Colon (tissue), 2 donors: ENCODE results near the gene POP7.
"Not testable (repeated sequence)": the region's sequence is repeated elsewhere in the genome, so short reads cannot be mapped to it uniquely, and the experiment has no call there.

Source experiments
- FAIRE-seq: peaks from 2 replicates; lab custom pipeline; 2012; peaks lifted over from hg19 to GRCh38; lab: Jason Lieb, UNC
- donor health status: control.
- donor health status: control.

The POP7 gene

DNA sequence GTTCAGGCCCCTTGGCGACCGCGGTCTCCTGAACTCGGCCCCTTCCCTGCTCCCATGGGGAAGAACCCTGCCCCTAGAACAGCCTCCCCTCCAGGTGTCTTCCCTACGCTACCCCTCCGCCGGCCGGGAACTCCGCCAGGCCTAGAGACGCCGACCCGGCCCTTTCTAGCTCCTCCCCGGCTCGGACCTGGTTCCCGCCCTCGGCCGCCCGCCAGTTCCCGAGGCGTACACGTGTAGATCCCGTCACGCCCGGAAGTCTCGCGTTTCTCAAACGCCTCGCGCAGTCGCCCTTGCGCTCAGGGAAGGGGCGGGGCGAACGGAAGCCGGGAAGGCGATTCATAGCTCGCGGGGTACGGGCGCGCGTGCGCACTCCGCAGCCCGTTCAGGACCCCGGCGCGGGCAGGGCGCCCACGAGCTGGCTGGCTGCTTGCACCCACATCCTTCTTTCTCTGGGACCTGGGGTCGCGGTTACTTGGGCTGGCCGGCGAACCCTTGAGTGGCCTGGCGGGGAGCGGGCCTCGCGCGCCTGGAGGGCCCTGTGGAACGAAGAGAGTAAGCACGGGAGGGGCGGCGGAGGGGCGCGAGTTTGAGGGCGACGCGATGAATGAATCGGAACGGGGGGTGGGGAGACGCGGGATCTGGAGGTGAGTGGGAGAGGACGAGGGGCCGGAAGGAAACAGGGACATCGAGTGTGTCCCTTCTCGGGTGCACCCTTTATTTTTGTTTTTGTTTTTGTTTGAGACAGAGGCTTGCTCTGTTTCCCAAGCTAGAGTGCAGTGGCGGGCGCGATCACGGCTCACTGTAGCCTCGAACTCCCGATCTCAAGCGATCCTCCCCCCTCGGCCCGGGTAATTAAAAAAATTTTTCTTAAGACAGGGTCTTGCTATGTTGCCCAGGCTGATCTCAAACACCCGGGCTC lies at the start of gene POP7:
Gene POP7 (plus strand): TSS at position 369 of the 919 bp plus-strand sequence. CDS start 710 bp downstream, outside the sequence.
- no peak for FAIRE-seq

DNA sequence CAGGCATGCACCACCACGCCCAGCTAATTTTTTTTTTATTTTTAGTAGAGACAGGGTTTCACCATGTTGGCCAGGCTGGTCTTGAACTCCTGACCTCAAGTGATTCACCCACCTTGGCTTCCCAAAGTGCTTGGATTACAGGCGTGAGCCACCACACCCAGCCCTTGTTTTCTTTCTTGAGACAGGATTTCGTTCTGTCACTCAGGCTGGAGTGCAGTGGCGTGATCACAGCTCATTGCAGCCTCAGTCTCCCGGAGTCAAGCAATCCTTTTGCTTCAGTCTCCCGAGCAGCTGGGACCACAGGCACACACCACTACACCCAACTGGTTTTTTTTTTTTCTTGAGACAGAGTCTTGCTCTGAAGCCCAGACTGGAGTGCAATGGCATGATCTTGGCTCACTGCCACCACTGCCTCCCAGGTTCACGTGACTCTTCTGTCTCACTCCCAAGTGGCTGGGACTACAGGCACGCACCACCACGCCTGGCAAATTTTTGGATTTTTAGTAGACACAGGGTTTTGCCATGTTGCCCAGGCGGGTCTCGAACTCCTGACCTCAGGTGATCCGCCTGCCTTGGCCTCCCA lies 43.6 kb upstream of the POP7 start:
- not testable (repeated sequence) for FAIRE-seq

DNA sequence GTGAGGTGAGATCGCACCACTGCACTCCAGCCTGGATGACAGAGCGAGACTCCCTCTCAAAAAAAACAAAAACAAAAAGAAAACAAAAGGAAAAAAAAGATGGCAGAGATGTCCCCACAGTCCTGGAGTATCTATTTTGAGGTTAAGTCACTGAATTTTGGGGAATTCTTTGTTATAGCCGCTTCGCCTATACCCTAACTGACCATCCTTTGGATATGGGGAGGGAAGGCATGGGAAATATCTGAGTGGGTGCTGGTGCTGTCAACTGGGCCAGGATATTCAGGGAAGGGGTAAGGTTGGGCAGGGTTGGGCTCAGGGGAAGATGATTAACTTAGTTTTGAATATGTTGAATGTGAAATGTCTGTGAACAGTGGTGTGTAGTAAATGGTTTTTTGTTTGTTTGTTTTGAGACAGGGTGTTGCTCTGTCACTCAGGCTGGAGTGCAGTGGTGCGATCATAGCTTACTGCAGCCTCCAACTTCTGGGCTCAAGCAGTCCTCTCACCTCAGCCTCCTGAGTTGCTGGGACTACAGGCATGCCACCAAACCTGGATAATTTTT lies 40.7 kb upstream of the POP7 start:
- FAIRE-seq: no peak

DNA sequence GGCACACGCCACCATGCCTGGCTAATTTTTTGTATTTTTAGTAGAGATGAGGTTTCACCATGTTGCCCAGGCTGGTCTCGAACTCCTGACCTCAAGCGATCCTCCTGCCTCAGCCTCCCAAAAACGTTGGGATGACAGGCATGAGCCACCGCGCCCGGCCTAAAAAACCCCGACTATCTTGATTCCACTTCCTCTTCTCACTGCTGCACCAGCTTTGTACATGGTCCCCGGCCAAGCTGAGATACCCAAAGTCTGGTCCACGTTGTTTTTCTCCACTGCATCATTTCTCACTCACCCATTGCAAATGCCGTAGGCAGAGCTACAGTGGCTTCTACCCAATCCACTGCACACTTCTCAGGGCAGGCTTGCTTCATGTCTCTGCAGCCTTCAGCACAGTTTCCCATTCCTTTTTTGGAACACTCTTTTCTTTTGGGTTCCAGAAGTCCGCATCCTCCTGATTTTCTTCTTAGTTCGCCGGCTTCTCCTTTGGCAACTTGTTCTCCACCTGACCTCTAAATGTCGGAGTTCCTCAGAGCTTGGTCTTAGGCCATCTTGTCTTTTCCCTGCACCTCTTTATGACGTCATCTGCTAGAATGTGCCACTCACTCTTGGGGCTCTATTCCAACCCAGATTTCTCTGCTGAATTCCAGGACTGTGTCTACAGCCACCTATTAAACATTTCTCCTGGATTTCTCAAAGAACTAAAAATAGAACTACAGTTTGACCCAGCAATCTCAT lies 38.4 kb upstream of the POP7 start:
- no peak for FAIRE-seq

DNA sequence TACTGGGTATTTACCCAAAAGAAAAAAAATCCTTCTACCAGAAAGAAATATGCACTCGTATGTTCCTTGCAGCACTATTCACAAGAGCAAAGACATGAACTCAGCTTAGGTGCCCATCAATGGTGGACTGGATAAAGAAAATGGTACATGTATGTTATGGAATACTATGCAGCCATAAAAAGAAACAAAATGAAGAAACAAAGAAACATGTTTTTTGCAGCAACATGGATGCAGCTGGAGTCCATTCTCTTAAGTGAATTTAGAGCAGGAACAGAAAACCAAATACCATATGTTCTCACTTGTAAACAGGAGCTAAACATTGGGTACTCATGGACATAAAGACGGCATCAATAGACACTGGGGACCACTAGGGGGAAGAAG lies 37.9 kb upstream of the POP7 start:
- no peak for FAIRE-seq

DNA sequence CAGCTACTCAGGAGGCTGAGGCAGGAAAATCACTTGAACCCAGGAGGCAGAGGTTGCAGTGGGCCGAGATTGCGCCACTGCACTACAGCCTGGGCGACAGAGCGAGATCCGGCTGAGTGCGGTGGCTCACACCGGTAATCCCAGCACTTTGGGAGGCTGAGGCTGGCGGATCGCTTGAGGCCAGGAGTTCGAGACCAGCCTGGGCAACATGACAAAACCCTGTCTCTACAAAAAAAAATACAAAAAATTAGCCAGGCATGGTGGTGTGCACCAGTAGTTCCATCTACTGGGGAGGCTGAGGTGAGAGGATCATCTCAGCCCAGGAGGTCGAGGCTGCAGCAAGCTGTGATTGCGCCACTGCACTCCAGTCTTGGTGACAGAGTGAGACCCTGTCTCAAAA lies 36.8 kb upstream of the POP7 start:
- not testable (repeated sequence) for FAIRE-seq

DNA sequence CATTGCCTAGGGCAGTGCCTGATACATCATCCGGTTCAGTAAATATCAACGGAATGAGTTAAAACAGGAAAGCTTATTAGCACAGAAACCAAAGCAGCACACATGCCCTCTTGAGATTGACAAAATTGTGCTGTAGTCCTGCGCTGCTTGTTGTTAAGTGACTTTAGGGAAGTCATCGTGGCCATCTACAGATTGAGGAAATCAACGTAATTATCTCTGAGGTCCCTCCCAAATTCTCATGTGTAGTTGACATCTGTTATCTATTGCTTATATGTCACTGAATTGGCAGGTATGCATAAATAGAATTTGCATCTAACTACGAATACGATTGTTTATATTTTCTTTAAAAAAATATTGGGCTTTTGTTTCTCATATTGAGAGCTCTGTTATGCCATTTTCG lies 35.8 kb upstream of the POP7 start:
- FAIRE-seq: no peak

DNA sequence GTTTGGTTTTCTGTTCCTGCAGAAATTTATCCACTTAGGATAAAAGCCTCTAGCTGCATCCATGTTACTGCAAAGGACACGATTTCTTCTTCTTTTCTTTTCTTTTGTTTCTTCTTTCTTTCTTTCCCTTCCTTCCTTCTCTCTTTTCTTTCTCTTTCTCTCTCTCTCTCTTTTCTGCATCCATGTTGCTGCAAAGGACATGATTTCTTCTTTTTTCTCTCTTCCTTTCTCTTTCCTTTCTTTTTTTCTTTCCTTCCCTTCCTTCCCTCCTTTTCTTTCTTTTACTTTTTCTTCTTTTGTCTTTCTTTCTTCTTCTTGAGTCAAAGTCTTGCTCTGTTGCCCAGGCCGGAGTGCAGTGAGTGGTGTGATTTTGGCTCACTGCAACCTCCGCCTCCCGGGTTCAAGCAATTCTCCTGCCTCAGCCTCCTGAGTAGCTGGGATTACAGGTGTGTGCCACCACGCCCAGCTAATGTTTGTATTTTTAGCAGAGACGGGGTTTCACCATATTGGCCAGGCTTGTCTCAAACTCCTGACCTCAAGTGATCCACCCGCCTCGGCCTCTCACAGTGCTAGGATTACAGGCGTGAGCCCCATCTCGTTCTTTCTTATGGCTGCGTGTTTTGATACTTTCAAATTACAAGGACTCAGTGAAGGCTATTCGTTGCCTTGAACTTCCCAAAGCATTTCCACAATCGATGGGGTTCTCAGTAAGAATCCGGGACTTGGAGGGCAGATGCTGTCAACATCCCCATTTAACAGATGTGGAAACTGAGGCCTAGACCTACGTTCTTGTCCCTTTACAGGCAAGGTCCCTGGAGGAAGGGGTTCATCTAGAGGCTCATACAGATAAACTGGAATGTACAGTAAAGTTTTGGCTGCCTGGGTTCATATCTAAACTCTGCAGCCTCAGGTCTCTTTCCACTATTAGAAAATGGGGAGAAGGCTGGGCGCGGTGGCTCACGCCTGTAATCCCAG lies 34.3 kb upstream of the POP7 start:
- no peak for FAIRE-seq

DNA sequence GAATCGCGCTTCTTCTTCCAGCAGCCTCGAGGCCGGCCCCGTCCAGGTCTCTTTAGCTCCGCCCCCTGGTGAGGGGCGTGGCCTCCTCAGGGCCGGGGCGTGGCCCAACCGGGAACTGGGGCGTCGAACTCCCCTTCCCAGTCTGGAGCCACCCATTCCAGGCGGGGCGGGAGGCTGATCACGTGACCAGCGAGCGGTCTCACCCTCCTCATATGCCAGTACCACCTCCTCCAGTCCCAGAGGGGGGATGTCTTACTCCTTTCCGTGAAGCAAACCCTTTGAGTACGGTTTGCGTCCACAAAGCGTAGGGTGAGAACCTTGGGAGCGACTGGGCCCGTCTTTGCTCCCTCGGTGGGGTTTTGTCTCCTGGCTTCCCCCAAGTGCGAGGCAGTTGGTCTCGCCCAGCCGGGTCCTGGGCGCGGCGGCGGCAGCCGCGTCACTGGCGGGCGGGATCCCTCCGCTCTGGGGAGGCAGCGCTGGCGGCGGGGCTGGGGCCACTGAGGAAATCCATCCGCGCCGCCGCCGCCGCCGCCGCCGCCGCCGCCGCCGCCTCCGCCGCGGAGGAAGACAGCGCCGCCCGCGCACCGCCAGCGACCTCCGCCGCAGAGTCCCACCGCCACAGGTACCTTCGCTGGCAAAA lies 32.5 kb upstream of the POP7 start, which contains the start of gene GNB2:
Gene GNB2 (plus strand): TSS at position 439 of the 640 bp plus-strand sequence. CDS start 2,526 bp downstream, outside the sequence.
- FAIRE-seq: no peak

DNA sequence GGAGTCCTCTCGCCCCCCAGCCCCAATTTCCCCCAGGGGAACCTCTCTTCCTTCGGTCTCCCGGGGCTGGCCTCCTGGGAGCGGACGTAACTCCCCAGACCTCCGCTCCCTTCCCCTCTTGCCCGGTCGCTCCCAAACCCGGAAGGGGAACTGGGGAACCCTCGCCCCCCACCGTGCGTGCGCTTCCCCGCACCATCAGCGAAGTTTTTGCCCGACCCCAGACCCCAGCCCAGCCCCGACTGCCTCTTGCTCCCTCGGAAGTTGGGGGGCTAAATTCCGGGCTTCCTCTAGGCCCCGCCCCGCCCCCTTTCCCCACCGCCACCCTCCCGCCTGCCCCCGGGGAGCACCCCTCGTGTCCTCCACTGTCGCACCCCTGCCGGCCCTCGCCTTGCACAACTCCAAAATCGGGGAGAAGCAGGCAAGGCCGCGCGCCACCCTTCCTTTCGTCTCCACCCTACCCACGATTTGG lies 31.9 kb upstream of the POP7 start:
- no peak for FAIRE-seq

DNA sequence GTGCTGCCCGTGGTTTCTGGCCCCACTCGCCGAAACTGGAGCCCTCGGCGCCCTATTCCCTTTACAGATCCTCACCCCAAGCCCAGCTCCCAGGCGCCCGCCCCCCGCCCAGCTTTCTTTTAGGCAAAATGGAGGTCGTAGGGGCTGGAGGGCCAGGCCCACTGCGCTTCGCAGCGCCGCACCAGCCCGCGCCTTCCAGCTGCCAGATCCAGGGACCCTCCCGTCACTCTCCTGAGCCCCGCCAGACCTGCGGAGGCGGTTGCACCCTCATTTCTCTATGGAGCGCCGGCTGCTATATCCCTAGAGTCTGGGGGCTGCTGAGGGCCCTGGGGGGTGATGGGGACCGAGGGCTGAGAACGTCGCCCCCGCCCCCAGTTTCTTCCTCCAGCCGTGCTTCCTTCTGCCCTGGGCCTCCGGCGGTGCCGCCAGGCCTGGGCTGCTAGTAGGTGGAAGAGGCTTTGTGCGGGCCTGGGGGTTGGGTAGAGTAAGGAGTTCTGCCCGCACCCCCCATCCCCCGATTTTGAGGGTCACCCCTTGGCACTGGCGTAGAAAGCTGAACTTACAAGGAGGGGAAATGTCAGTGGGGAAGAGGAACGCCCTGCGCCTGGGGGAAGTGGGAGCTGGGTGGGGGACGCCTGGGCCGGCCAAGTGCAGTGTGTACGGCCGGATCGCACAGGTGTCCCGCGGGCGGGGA lies 31.4 kb upstream of the POP7 start:
- FAIRE-seq: no peak

DNA sequence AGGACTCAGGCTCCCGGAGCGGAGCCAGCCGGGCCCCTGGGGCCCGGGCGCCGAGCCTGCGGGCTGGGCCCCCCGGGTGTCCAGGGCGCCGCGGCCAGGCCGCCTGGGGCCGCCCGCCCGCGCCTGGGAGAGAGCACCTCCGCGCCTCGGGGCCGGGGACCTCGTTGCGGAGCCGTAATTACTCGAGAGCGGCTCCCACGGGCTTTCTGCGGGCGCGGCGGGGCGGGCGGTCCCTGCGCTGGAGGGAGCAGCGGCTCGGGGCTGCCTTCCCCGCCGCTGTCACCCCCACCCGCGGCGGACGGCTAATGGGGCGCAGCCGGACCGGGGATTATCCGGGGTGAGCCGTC lies 30.8 kb upstream of the POP7 start:
- FAIRE-seq: no peak

DNA sequence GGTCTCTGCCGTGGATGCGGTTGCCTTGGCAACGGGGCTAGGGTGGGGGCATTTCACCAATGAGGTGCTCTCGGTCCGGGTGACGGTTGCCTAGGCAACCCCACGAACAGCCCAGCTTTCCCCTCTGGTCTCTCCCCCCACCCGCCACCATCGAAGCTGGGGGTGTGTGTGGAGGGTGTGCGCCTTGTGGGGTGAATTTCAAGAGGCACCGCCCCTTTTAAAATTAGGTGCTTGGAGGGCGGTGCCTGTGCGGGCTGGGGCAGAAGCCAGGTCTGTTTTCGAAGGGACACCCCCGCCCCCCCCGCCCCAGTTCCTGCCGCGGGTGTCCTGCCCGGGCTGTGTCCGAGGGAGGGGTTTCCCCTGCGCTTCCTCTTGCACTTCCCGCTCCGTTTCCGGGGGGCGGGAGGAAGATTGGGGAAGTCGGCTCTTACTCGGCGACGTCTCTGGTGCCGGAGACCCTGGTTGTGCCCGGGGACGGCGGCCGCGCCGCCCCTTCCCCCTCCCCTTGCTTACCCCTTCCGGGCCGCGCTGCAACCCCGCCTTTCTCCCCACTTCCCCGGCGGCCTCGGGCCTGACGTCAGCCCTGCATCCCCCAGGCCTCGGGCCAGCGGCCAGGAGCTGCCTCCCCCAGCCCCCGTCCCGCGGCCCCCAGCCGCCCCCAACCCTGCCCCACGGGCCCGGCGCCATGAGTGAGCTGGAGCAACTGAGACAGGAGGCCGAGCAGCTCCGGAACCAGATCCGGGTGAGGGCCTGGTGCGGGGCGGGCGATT lies 30.2 kb upstream of the POP7 start:
- no peak for FAIRE-seq

DNA sequence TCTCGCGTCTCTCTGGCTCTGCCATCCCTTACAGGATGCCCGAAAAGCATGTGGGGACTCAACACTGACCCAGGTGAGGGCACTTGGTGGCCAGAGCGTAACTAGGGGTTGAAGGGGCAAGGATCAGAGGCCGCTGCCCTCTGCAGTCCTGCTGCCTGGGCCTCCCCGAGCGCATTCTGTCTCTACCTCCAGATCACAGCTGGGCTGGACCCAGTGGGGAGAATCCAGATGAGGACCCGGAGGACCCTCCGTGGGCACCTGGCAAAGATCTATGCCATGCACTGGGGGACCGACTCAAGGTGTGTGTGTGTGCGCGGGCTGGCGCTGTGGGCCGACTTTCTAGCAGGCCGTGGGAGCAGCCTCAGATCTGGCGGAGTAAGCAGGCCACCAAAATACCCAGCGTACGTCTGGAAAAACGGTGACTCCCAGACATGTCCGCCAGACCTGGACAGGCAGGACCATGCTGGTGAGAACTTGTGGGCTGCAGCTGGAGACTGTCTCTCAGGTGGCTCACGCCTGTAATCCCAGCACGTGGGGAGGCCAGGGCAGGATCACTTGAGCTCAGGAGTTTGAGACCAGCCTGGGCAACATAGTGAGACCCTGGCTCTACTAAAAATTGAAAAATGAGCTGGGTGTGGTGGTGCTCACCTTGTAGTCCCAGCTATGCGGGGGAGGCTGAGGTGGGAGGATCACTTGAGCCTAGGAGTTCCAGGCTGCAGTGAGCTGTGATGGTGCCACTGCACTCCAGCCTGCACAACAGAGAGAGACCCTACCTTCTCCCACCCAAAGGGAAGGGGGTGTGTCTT lies 29.2 kb upstream of the POP7 start:
- FAIRE-seq: no peak

DNA sequence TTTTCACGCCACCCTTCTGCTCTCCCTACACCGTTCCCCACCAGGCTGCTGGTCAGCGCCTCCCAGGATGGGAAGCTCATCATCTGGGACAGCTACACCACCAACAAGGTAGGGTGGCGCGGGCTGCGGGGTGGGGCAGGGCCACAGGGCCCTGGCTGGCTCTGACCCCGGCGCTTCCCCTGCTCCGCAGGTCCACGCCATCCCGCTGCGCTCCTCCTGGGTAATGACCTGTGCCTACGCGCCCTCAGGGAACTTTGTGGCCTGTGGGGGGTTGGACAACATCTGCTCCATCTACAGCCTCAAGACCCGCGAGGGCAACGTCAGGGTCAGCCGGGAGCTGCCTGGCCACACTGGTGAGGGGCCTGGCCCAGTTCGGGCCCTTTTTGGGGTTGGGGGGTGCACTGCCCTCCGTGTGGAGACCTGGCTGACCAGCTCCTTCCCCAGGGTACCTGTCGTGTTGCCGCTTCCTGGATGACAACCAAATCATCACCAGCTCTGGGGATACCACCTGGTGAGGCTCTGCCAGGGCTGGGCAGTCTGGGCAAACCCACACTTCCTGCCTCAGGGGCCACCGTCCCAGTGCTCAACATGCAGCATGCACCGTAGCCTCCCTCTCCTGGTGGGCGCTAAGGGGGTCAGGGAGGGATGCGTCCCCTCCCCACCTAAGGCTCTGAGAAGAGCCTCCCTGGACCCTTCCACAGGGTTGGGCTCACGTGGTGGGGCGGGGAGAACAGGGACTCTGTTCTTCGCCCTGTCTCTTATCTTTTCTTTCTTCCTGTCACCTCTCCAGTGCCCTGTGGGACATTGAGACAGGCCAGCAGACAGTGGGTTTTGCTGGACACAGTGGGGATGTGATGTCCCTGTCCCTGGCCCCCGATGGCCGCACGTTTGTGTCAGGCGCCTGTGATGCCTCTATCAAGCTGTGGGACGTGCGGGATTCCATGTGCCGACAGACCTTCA lies 28.3 kb upstream of the POP7 start:
- no peak for FAIRE-seq

DNA sequence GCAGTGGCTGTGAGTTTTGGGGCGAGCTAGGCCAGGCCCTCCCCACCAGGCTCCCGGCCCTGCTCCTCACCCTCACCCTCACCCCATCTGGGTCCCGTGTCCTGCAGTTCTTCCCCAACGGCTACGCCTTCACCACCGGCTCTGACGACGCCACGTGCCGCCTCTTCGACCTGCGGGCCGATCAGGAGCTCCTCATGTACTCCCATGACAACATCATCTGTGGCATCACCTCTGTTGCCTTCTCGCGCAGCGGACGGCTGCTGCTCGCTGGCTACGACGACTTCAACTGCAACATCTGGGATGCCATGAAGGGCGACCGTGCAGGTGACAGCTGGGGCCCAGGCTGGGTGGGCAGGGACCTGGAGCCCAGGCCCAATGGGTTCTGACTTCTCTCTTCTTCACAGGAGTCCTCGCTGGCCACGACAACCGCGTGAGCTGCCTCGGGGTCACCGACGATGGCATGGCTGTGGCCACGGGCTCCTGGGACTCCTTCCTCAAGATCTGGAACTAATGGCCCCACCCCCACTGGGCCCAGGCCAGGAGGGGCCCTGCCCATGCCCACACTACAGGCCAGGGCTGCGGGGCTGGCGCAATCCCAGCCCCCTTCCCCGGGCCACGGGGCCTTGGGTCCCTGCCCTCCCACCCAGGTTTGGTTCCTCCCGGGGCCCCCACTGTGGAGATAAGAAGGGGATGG lies 27.5 kb upstream of the POP7 start:
- no peak for FAIRE-seq
